SKM-1 (cell line): ENCODE measurements around the gene MAGEE1.

ENCODE experiments used
- DNase-seq: peaks from one replicate; lab custom pipeline; 2025; ENCODE audit not compliant: unreplicated experiment; lab: John Stamatoyannopoulos, UW

The MAGEE1 gene

DNA sequence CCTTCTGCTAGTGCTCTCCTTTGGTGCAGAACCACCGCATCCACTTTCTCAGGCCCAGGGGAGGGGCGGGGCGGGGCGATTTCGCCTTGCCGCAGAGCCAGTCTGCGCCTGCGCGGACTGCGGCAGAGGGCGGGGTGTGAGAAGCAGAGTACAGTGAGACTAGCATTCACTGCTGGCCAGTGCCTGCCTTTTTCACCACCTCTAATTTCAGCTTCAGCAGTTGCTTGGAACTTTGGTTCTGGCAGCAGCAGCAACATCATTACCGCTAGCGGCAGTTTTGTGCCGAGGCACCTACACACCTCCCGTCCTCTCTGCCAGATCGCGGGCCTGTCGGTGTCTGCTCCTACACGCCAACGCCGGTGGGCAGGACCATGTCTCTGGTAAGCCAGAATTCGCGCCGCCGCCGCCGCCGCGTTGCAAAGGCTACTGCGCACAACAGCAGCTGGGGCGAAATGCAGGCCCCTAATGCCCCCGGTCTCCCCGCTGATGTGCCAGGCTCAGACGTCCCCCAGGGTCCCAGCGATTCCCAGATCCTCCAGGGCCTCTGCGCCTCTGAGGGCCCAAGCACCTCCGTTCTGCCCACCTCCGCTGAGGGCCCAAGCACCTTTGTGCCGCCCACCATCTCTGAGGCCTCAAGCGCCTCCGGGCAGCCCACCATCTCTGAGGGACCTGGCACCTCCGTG lies at the start of gene MAGEE1:
TSS of gene MAGEE1 (plus strand) at position 151 of the 683 bp plus-strand sequence. CDS start at position 372, 221 bp downstream.
- DNase-seq: peak; percentile 4

DNA sequence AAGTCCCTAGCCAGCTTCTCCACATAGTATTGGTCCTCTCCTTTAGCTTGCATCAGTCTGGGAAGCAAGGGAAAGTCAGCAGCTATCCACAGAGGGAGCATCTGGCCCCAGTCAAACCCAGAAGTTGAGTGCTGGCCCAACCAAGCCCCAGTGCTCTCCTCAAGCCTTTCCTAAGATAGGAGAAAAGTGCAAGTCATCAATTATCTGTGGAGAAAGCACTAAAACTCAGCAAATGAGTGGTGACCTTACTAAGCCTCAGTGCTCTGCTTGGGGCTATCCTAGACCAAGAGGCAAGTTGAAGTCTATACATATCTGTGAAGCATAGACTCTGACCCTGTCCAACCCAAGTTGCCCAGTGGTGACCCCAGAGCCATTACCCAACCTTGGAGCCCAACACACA lies 28.5 kb upstream of the MAGEE1 start:
- DNase-seq: no peak

GRCh38 chrX:76407795-76408194 lies 19.7 kb upstream of the MAGEE1 start:
- no peak for DNase-seq

DNA sequence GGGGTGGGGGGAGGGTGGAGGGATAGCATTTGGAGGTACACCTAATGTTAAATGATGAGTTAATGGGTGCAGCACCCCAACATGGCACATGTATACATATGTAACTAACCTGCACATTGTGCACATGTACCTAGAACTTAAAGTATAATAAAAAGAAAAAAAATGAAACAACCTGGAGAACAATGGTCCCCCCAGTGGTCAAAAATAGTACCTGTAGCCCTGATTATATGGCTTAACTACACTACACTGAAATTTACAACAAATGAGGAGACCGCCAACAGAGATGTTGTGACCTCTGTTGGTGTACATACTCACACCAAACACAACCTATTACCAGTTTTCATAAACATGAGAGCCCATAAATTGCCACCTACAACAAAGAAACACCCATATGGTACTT lies 7.3 kb upstream of the MAGEE1 start:
- no peak for DNase-seq

DNA sequence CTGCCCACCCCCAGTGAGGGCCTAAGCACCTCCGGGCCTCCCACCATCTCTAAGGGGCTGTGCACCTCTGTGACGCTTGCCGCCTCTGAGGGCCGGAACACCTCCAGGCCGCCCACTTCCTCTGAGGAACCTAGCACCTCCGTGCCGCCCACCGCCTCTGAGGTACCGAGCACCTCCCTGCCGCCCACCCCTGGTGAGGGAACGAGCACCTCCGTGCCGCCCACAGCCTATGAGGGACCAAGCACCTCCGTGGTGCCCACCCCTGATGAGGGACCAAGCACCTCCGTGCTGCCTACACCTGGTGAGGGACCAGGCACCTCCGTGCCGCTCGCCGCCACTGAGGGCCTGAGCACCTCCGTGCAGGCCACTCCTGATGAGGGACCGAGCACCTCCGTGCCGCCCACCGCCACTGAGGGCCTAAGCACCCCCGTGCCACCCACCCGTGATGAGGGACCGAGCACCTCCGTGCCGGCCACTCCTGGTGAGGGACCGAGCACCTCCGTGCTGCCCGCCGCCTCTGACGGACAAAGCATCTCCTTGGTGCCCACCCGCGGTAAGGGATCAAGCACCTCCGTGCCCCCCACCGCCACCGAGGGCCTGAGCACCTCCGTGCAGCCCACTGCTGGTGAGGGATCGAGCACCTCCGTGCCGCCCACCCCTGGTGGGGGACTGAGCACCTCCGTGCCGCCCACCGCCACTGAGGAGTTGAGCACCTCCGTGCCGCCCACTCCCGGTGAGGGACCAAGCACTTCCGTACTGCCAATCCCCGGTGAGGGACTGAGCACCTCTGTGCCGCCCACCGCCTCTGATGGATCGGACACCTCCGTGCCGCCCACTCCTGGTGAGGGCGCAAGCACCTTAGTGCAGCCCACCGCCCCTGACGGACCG lies 977 bp downstream of the MAGEE1 start:
- no peak for DNase-seq

DNA sequence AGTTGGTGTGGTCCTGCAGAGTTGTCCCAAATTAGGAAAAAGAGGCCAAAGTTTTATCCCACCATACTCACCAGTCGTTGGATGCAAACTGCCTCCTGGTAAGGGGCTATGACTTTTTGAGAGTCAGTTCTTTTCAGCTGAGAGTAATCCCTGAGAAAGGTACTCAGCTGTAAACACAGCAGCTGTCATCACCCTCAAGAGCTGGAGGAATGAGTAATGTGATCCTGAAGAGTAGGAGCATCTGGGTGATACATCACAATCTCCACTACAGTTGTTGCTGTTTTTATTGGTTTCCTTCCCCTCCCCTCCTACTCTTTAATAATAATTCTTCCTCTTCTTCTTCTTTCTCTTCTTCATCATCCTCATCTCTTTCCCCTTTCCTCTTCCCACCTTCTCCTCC lies 5.7 kb downstream of the MAGEE1 start:
- DNase-seq: no peak

DNA sequence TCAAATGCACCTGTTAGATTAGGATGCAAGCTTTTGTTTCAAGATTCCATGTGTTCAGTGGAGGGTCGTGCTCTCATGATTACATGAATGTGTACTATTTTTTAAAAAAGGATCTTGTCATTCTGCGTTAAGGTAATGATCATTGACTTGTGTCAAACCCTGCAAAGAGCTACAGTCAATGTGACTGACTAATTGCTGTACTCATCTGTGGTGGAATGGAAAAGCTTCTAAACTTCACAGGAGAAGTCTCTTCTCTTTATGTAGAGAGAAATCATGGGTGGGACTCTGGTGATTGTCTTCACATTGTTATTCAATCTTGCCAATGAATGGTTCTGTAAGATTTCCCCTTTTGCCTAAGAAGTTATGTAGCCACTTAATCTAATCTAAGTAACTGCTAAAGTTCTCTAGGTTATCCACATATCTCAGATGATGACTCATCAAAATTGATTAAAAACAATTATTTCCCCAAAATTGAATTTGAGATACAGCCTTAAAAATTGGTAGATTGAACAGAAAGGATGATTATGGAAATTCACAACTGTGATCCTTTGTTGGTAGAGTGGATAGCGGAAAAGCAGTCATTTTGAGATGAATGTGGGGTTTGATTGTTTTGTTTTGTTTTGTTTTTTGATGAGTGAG lies 6.7 kb downstream of the MAGEE1 start:
- no peak for DNase-seq

GRCh38 chrX:76439188-76439587 lies 11.7 kb downstream of the MAGEE1 start:
- DNase-seq: no peak

DNA sequence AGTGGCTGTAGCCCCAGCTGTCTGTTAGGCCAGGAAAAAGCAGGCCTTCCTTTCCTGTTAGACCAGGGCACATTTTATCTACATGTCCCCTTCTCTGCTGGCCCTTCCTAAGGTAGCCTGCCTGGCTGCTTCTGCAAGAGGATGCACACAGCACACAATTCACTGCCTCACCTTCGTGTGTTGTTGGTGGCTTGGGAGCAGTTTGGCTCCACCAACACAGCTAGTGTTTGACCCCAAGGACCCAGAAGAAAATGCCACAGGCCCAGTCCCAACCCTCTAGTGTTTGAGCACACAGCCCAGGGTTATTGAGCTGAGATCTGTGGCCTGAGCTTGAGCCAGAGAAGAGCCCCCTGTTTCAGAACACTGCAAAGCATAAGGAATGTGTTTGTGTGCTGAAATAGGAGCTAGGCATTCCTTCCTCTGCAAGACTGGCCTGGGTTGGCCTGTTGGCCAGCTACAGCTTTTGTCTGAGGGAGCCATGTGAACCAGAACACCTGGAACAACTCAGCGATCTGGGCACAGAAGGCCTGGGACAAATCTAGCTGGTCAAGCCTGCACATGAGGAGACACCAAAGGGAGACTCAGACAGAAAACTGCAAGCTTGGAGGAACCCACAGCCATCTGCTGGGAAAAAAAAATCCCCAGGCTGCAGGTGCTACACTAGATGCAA lies 26.4 kb downstream of the MAGEE1 start:
- no peak for DNase-seq

DNA sequence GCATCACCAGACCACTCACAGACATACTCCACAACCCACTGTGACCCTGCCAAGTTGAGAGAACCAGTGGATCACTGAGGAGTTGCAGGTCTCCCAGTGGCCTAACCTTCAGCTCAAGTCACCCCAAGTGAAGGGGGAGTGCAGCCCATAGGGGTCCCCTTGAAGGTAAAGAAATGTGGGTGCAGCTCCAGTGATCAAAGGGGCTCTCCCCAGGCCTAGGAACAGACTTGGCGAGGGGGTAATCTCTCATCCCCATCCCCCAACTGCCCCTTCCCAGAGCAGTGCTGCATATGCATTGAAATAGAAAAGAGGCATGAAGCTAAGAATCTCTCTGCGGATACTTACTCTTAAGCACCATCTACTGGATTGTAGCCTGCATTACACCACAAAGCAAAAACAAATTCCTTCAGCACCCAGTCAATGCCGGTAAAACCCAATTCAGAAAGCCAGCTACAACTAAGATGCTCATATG lies 27.0 kb downstream of the MAGEE1 start:
- peak; percentile 1 for DNase-seq

- no peak for DNase-seq
Observed at GRCh38 chrX:76477353-76477752, 49.8 kb downstream of the MAGEE1 start.
